Measurements from ENCODE around the gene TRIM14.

DNA sequence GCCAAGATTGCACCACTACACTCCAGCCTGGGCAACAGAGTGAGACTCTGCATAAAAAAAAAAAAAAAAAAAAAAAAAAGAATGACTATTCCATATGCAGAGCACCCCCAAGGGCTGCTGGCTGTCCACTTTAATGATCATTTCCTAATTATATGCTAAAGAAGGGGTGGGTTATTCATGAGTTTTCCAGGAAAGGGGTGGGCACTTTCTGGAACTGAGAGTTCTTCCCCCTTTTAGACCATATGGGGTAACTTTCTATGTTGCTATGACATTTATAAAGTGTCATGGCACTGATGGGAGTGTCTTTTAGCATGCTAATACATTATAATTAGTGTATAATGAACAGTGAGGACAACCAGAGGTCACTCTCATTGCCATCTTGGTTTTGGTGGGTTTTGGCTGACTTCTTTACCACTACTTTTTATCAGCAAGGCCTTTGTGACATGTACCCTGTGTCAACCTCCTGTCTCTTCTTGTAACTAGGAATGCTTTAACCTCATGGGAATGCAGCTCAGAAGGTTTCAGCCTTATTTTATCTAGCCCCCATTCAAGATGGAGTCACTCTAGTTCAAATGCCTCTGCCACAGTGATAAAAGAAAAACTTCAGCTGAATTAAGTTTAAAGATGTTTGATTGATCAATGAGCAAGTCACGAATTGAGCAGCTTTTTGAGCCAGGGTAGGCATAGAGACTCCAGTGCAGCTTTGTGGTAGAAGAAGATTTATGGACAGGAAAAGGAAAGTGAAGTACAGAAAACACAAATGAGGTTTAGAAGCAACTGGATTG lies 69.5 kb downstream of the TRIM14 start:
- TF ChIP-seq ZNF121 (tag by site-specific recombination; IDR thresholded peaks at IDR 0.05) (no peak), ZNF571 (tag by site-specific recombination; IDR thresholded peaks at IDR 0.05) (no peak)
- TF ChIP-seq, protein P1, sequence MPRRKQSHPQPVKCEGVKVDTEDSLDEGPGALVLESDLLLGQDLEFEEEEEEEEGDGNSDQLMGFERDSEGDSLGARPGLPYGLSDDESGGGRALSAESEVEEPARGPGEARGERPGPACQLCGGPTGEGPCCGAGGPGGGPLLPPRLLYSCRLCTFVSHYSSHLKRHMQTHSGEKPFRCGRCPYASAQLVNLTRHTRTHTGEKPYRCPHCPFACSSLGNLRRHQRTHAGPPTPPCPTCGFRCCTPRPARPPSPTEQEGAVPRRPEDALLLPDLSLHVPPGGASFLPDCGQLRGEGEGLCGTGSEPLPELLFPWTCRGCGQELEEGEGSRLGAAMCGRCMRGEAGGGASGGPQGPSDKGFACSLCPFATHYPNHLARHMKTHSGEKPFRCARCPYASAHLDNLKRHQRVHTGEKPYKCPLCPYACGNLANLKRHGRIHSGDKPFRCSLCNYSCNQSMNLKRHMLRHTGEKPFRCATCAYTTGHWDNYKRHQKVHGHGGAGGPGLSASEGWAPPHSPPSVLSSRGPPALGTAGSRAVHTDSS (tag by site-specific recombination; IDR thresholded peaks at IDR 0.05), result no peak
